OCI-LY1 (cell line): ENCODE results near the gene PACRG.
A peak's percentile ranks its signal among the peaks of the same experiment; 100 is the strongest.

Source experiments
- CTCF ChIP-seq: fragments of 200-600 bp; sonication (generic), shearing (Covaris generic); IDR thresholded peaks from 2 replicates; pipeline ENCODE4 v1.5.1; 2017; ENCODE audit warnings: mild to moderate bottlenecking, antibody characterized with exemption, low read length, moderate library complexity, mixed read lengths
- EZH2 ChIP-seq: fragments of 200-600 bp; sonication (generic), shearing (Covaris generic); IDR thresholded peaks from 2 replicates; pipeline ENCODE4 v1.8.0; 2017; ENCODE audit warnings: borderline replicate concordance, mixed run types, mild to moderate bottlenecking, antibody characterized with exemption, low read length, moderate library complexity, mixed read lengths

- TF ChIP-seq CTCF (peak; percentile 16; the same call in 1 of the 2 replicates), EZH2 (no peak)
These were observed 9.2 kb downstream of the PACRG start for GRCh38 chr6:162736961-162737360.
